NCI-H2227 (cell line): ENCODE data around the gene MASP1.

ENCODE experiments used
- DNase-seq: peaks from one replicate; lab custom pipeline; 2025; ENCODE audit not compliant: unreplicated experiment; lab: John Stamatoyannopoulos, UW

Gene MASP1

GRCh38 chr3:187193181-187193580 is 98.4 kb downstream of the MASP1 start:
- no peak for DNase-seq

- DNase-seq = no peak
Measured at GRCh38 chr3:187191271-187191670, 100.3 kb downstream of the MASP1 start.

- no peak for DNase-seq
Measured at GRCh38 chr3:187188931-187189330, 102.6 kb downstream of the MASP1 start.

- DNase-seq = no peak
Measured at GRCh38 chr3:187186801-187187421, 104.6 kb downstream of the MASP1 start.

- no peak for DNase-seq
Measured at GRCh38 chr3:187186375-187186774, 105.2 kb downstream of the MASP1 start.

- no peak for DNase-seq
Measured at GRCh38 chr3:187185759-187186158, 105.8 kb downstream of the MASP1 start.
